ENCODE data around the gene SLC44A1. TPM values are rescaled to one million over a fixed set of nuclear protein-coding genes. Genes with fewer than 3 reads are reported as not detected.

Gene SLC44A1
- total RNA-seq, 4 donors from 2014 or later = 9.9 to 53.8 (median 40.8) TPM

DNA sequence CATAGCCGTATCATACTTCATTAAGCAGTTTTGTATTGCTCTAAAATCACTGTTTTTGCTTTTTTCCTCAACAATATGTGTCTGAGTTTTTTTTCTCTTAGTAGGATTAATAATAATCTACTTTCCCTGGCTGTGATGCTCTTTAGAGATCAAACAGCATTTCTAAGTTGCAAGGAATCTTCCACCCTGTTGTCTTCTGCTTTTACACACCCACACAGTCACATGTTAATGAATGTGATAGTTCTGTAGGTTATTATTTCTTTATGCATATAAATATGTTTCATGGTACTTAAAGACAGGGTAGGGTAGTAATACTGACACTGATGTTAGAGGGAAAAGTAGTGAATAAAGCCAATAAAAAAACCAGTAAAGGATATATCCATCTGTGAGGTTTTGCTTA lies 29.3 kb downstream of the SLC44A1 start:
- no peak for DNase-seq
- no peaks in the 10 kb centered on the region for H3K9me3 ChIP-seq
- H3K27ac ChIP-seq = no peak overlapping the region
- no peaks in the 10 kb centered on the region for H3K27me3 ChIP-seq
- H3K36me3 ChIP-seq = no peaks in the 10 kb centered on the region
- H3K4me3 ChIP-seq = no peak overlapping the region
- TF ChIP-seq, protein P1, sequence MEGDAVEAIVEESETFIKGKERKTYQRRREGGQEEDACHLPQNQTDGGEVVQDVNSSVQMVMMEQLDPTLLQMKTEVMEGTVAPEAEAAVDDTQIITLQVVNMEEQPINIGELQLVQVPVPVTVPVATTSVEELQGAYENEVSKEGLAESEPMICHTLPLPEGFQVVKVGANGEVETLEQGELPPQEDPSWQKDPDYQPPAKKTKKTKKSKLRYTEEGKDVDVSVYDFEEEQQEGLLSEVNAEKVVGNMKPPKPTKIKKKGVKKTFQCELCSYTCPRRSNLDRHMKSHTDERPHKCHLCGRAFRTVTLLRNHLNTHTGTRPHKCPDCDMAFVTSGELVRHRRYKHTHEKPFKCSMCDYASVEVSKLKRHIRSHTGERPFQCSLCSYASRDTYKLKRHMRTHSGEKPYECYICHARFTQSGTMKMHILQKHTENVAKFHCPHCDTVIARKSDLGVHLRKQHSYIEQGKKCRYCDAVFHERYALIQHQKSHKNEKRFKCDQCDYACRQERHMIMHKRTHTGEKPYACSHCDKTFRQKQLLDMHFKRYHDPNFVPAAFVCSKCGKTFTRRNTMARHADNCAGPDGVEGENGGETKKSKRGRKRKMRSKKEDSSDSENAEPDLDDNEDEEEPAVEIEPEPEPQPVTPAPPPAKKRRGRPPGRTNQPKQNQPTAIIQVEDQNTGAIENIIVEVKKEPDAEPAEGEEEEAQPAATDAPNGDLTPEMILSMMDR (IDR thresholded peaks at IDR 0.05) = no peak
- TF ChIP-seq POLR2A (IDR thresholded peaks at IDR 0.05) = no peak
- H3K4me1 ChIP-seq = no peaks in the 10 kb centered on the region

DNA sequence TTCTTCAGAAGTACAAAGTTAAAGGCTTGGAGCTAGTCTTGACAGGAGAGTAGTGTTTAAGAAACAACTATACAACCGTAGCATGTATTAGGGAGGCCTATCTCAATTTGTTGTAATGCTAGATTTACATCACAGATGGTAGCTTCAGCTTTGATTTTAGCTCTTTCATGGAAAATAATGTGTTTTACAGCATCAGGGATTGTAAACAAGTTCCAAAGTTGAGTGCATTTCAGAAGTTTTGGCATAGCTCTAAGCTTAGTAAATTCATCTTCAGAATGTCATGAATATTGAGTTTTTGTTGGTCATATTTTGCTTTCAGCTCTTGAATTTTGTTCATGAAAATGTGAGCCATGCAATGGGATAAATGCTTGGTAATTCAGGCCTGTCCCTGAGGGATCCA lies 30.7 kb downstream of the SLC44A1 start:
- no peak for DNase-seq
- Histone ChIP-seq H3K27me3 (no peaks in the 10 kb centered on the region), H3K9me3 (no peaks in the 10 kb centered on the region), H3K4me3 (no peak overlapping the region), H3K36me3 (no peaks in the 10 kb centered on the region), H3K27ac (no peak overlapping the region), H3K4me1 (no peaks in the 10 kb centered on the region)
- TF ChIP-seq, protein P1 (IDR thresholded peaks at IDR 0.05) = no peak
- TF ChIP-seq POLR2A (IDR thresholded peaks at IDR 0.05) = no peak

DNA sequence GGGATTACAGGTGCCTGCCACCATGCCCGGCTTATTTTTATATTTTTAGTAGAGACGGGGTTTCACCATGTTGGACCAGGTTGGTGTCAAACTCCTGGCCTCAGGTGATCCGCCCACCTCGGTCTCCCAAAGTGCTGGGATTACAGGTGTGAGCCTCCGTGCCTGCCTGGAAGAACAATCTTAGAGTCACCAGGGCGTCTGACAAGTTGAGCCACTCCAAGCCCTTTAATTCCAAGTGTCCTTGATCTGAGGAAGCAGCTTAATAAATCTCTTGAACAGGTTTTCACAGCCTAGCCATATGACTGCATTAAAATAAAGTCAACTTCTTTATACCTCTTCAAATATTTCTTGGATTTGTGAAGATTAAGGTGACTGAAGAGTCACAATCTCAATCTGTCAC lies 31.5 kb downstream of the SLC44A1 start:
- no peaks in the 10 kb centered on the region for H3K27me3 ChIP-seq
- H3K9me3 ChIP-seq = no peaks in the 10 kb centered on the region
- no peak for DNase-seq
- H3K27ac ChIP-seq = no peak overlapping the region
- no peaks in the 10 kb centered on the region for H3K4me1 ChIP-seq
- TF ChIP-seq POLR2A (IDR thresholded peaks at IDR 0.05) = no peak
- TF ChIP-seq, protein P1 (IDR thresholded peaks at IDR 0.05) = no peak
- H3K4me3 ChIP-seq = no peak overlapping the region
- H3K36me3 ChIP-seq = no peaks in the 10 kb centered on the region

DNA sequence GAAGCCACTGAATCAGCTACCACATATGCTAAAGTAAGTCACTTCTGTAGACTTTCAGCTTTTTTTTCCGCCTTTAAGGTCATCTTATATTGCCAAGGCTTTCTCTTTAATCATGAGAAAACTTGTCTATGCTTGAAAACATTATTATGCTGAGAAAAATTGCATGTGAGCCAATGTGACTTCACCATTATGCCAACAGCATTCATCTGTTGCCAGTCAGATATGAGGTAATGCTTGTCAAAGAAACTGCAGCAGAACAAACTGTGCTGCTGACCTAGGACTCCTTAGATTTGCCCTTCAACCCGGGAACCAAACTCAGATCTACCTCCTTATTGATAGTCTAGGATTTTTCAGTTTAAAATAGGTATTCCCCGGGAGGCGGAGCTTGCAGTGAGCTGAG lies 34.3 kb downstream of the SLC44A1 start:
- no peak for TF ChIP-seq POLR2A (IDR thresholded peaks at IDR 0.05)
- TF ChIP-seq, protein P1 (IDR thresholded peaks at IDR 0.05) = no peak
- Histone ChIP-seq H3K27ac (no peak overlapping the region), H3K9me3 (no peaks in the 10 kb centered on the region), H3K27me3 (no peaks in the 10 kb centered on the region), H3K36me3 (no peaks in the 10 kb centered on the region), H3K4me1 (peaks cover 0 to 6% (median 0%) of the 10 kb centered on the region in 4 donors), H3K4me3 (no peak overlapping the region)
- DNase-seq = no peak

DNA sequence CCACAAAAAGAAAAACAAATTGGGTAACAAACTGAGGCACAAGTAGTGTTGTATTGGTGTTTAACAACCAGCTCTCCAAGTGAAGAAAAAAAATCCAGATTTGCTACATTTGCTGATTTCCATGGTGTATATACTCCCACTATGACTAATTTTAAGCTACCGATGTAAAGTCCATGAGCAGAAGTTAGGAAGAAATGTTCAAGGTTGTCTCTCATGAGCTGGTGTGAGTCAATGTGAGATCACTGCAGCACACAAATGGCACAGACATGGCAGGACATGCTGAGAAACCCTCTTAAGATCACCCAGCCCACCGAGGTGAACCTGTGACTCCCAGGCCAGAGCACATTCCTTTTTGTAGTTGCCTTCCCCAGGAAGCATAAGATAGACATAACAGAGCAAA lies 36.2 kb downstream of the SLC44A1 start:
- Histone ChIP-seq H3K36me3 (no peaks in the 10 kb centered on the region), H3K27me3 (no peaks in the 10 kb centered on the region), H3K27ac (no peak overlapping the region), H3K4me3 (no peak overlapping the region), H3K9me3 (no peaks in the 10 kb centered on the region), H3K4me1 (peaks cover 0 to 6% (median 0%) of the 10 kb centered on the region in 4 donors)
- no peak for DNase-seq
- TF ChIP-seq, protein P1 (IDR thresholded peaks at IDR 0.05) = no peak
- no peak for TF ChIP-seq POLR2A (IDR thresholded peaks at IDR 0.05)

DNA sequence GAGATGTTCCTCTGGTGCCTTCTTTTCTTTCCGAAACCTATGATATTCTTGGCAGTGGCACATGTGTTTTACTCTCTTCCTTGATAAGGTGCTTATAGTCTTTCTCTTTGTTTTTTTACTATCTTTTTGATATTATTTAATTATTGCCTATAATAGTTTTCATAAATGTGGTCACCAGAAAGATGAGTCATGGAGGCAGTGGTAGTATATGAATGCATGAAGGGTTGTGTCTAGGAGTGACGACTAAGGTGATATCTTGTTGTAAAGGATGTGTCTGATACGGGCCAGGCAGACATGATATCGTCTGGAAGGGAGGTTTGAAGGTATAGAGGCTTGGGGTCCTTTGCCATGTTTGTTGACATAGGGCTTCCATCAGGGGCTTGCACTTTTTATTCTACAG lies 36.8 kb downstream of the SLC44A1 start:
- H3K27me3 ChIP-seq = no peaks in the 10 kb centered on the region
- H3K4me3 ChIP-seq = no peak overlapping the region
- DNase-seq = no peak
- H3K9me3 ChIP-seq = no peaks in the 10 kb centered on the region
- H3K36me3 ChIP-seq = no peaks in the 10 kb centered on the region
- TF ChIP-seq POLR2A (IDR thresholded peaks at IDR 0.05) = no peak
- TF ChIP-seq, protein P1 (IDR thresholded peaks at IDR 0.05) = no peak
- no peak overlapping the region for H3K27ac ChIP-seq
- H3K4me1 ChIP-seq = peaks cover 0 to 6% (median 0%) of the 10 kb centered on the region in 4 donors

Measured in Peyer's patch (tissue), 4 donors.